SK-N-SH treated with all-trans-retinoic acid at 6 μM for 48 hours (cell line): ENCODE data around the gene SEPTIN3.

Experiments
- ATAC-seq: fragments of 200-7000 bp; cut with Tn5 transposase; 3 replicates; pipeline ENCODE4 v1.9.1; 2020; ENCODE audit warnings: mild to moderate bottlenecking, moderate library complexity
- ARNTL ChIP-seq: fragments of 450-650 bp; formaldehyde crosslinking; IDR thresholded peaks from 2 replicates; pipeline ENCODE4 v1.5.0; 2020; ENCODE audit warnings: low read depth, mild to moderate bottlenecking, moderate library complexity, borderline replicate concordance
- BACH2 ChIP-seq: fragments of 250-450 bp; sonication (Bioruptor Pico); IDR thresholded peaks from 2 replicates; pipeline ENCODE4 v1.9.0; 2021; ENCODE audit warnings: mild to moderate bottlenecking, borderline replicate concordance
- CSDC2 ChIP-seq: fragments of 250-450 bp; sonication (Bioruptor Pico); IDR thresholded peaks from 2 replicates; pipeline ENCODE4 v1.5.0; 2020; ENCODE audit warnings: mild to moderate bottlenecking, moderate library complexity
- CSRNP3 ChIP-seq: fragments of 250-450 bp; sonication (Bioruptor Pico); IDR thresholded peaks from 2 replicates; pipeline ENCODE4 v1.5.1; 2021; ENCODE audit warnings: mild to moderate bottlenecking, moderate library complexity
- ESRRG ChIP-seq: fragments of 250-450 bp; sonication (Bioruptor Pico); IDR thresholded peaks from 2 replicates; pipeline ENCODE4 v1.6.1; 2021; ENCODE audit warnings: mild to moderate bottlenecking
- GLIS3 ChIP-seq: fragments of 250-450 bp; sonication (Bioruptor Pico); IDR thresholded peaks from 2 replicates; pipeline ENCODE4 v1.5.0; 2020; ENCODE audit warnings: mild to moderate bottlenecking, moderate library complexity
- ISL1 ChIP-seq: fragments of 250-450 bp; sonication (Bioruptor Pico); IDR thresholded peaks from 2 replicates; pipeline ENCODE4 v2.1.2; 2022; ENCODE audit warnings: mild to moderate bottlenecking, moderate library complexity
- POU6F1 ChIP-seq: fragments of 250-450 bp; sonication (Bioruptor Pico); IDR thresholded peaks from 2 replicates; pipeline ENCODE4 v1.8.0; 2021; ENCODE audit warnings: low read depth, mild to moderate bottlenecking, moderate library complexity, borderline replicate concordance
- PPARA ChIP-seq: fragments of 250-450 bp; sonication (Bioruptor Pico); IDR thresholded peaks from 2 replicates; pipeline ENCODE4 v1.5.0; 2020; ENCODE audit warnings: mild to moderate bottlenecking, borderline replicate concordance
- RARB ChIP-seq: fragments of 250-450 bp; sonication (Bioruptor Pico); IDR thresholded peaks from 2 replicates; pipeline ENCODE4 v1.8.0; 2021; ENCODE audit warnings: mild to moderate bottlenecking, moderate library complexity
- SNAI2 ChIP-seq: fragments of 250-450 bp; sonication (Bioruptor Pico); IDR thresholded peaks from 2 replicates; pipeline ENCODE4 v1.5.0; 2020; ENCODE audit warnings: mild to moderate bottlenecking, moderate library complexity
- TOX ChIP-seq: fragments of 250-450 bp; sonication (Bioruptor Pico); IDR thresholded peaks from 2 replicates; pipeline ENCODE4 v1.8.0; 2021; ENCODE audit warnings: mild to moderate bottlenecking, moderate library complexity, borderline replicate concordance
- ZC3H10 ChIP-seq: fragments of 250-450 bp; sonication (Bioruptor Pico); IDR thresholded peaks from 2 replicates; pipeline ENCODE4 v1.5.1; 2021; ENCODE audit warnings: mild to moderate bottlenecking, moderate library complexity
- ZFP3 ChIP-seq: fragments of 250-450 bp; sonication (Bioruptor Pico); IDR thresholded peaks from 2 replicates; pipeline ENCODE4 v1.5.0; 2020; ENCODE audit warnings: mild to moderate bottlenecking, moderate library complexity
- ZFP30 ChIP-seq: fragments of 450-650 bp; formaldehyde crosslinking; IDR thresholded peaks from 2 replicates; pipeline ENCODE4 v1.5.0; 2022; ENCODE audit warnings: mild to moderate bottlenecking, moderate library complexity
- ZNF565 ChIP-seq: fragments of 450-650 bp; formaldehyde crosslinking; conservative IDR thresholded peaks from 2 replicates; pipeline ENCODE4 v1.5.0; 2020; ENCODE audit warnings: low read depth, mild to moderate bottlenecking, moderate library complexity
- ZNF70 ChIP-seq: fragments of 450-650 bp; formaldehyde crosslinking; IDR thresholded peaks from 2 replicates; pipeline ENCODE4 v1.5.0; 2020; ENCODE audit warnings: mild to moderate bottlenecking, moderate library complexity
- TF ChIP-seq, protein P1 (sequence below): fragments of 250-450 bp; sonication (Bioruptor Pico); IDR thresholded peaks from 2 replicates; pipeline ENCODE4 v1.5.0; 2020; ENCODE audit warnings: mild to moderate bottlenecking, moderate library complexity
- TF ChIP-seq, protein P2 (sequence below): fragments of 250-450 bp; sonication (Bioruptor Pico); IDR thresholded peaks from 2 replicates; pipeline ENCODE4 v1.8.0; 2020; ENCODE audit warnings: mild to moderate bottlenecking, moderate library complexity, borderline replicate concordance
- TF ChIP-seq, protein P3 (sequence below): fragments of 250-450 bp; sonication (Bioruptor Pico); IDR thresholded peaks from 2 replicates; pipeline ENCODE4 v1.5.1; 2020; ENCODE audit warnings: low read depth, mild to moderate bottlenecking, moderate library complexity

The SEPTIN3 gene

GRCh38 chr22:41923595-41924276 lies 45.5 kb upstream of the SEPTIN3 start:
- no peak for ATAC-seq
- TF ChIP-seq ESRRG (CRISPR knock-in tag), result no peak
- no peak for TF ChIP-seq ZFP3 (CRISPR knock-in tag)
- no peak for TF ChIP-seq CSDC2 (CRISPR knock-in tag)

DNA sequence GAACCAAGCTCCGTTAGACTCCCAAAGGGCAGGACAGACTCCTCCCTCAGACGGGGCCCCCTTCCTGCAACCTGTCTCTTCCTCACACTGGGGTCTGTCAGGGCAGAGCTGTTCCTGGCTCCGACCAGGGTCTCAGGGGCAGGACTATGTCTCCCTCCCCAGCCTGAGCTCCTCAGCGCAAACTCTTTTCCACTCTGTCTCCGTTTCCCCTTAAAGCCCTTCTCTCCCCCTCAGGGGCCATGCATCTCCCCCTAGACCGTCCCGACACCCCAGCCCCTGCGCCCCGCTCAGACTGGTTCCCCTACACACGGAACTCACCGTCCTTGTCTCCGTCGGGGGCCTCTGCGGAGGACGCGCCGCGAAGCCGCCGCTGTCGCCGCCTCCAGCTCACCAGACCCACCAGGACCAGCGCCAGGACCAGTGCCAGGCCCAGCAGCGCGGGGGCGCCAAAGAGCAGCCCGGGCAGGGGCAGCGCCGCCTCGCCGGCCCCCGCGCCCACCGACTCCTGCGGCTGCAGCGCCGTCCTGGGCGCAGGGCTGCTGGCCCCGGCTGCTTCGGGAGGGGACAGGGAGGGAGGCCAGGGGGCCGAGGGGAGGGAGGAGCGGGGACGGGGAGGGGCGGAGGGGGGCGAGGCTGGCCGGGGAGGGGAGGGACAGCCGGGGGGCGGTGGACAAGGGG lies 43.3 kb upstream of the SEPTIN3 start:
- ATAC-seq, result peak; percentile 62

GRCh38 chr22:41927813-41928212 lies 41.4 kb upstream of the SEPTIN3 start:
- TF ChIP-seq ZNF70 (CRISPR knock-in tag) (no peak), SNAI2 (CRISPR knock-in tag) (no peak)
- no peak for ATAC-seq

More for the DNA sequence above, 43.3 kb upstream of the SEPTIN3 start:
- TF ChIP-seq SNAI2 (CRISPR knock-in tag) (no peak), RARB (no peak), BACH2 (CRISPR knock-in tag) (no peak), TOX (CRISPR knock-in tag) (no peak), ARNTL (no peak), ZNF565 (no peak), ZFP3 (CRISPR knock-in tag) (no peak), CSRNP3 (CRISPR knock-in tag) (no peak), CSDC2 (CRISPR knock-in tag) (no peak), PPARA (no peak), ISL1 (no peak), ZFP30 (CRISPR knock-in tag) (no peak), ZC3H10 (CRISPR knock-in tag) (no peak)
- TF ChIP-seq, protein P1, sequence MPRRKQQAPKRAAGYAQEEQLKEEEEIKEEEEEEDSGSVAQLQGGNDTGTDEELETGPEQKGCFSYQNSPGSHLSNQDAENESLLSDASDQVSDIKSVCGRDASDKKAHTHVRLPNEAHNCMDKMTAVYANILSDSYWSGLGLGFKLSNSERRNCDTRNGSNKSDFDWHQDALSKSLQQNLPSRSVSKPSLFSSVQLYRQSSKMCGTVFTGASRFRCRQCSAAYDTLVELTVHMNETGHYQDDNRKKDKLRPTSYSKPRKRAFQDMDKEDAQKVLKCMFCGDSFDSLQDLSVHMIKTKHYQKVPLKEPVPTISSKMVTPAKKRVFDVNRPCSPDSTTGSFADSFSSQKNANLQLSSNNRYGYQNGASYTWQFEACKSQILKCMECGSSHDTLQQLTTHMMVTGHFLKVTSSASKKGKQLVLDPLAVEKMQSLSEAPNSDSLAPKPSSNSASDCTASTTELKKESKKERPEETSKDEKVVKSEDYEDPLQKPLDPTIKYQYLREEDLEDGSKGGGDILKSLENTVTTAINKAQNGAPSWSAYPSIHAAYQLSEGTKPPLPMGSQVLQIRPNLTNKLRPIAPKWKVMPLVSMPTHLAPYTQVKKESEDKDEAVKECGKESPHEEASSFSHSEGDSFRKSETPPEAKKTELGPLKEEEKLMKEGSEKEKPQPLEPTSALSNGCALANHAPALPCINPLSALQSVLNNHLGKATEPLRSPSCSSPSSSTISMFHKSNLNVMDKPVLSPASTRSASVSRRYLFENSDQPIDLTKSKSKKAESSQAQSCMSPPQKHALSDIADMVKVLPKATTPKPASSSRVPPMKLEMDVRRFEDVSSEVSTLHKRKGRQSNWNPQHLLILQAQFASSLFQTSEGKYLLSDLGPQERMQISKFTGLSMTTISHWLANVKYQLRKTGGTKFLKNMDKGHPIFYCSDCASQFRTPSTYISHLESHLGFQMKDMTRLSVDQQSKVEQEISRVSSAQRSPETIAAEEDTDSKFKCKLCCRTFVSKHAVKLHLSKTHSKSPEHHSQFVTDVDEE (CRISPR knock-in tag), result no peak
- TF ChIP-seq, protein P2, sequence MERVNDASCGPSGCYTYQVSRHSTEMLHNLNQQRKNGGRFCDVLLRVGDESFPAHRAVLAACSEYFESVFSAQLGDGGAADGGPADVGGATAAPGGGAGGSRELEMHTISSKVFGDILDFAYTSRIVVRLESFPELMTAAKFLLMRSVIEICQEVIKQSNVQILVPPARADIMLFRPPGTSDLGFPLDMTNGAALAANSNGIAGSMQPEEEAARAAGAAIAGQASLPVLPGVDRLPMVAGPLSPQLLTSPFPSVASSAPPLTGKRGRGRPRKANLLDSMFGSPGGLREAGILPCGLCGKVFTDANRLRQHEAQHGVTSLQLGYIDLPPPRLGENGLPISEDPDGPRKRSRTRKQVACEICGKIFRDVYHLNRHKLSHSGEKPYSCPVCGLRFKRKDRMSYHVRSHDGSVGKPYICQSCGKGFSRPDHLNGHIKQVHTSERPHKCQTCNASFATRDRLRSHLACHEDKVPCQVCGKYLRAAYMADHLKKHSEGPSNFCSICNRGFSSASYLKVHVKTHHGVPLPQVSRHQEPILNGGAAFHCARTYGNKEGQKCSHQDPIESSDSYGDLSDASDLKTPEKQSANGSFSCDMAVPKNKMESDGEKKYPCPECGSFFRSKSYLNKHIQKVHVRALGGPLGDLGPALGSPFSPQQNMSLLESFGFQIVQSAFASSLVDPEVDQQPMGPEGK (CRISPR knock-in tag), result no peak

DNA sequence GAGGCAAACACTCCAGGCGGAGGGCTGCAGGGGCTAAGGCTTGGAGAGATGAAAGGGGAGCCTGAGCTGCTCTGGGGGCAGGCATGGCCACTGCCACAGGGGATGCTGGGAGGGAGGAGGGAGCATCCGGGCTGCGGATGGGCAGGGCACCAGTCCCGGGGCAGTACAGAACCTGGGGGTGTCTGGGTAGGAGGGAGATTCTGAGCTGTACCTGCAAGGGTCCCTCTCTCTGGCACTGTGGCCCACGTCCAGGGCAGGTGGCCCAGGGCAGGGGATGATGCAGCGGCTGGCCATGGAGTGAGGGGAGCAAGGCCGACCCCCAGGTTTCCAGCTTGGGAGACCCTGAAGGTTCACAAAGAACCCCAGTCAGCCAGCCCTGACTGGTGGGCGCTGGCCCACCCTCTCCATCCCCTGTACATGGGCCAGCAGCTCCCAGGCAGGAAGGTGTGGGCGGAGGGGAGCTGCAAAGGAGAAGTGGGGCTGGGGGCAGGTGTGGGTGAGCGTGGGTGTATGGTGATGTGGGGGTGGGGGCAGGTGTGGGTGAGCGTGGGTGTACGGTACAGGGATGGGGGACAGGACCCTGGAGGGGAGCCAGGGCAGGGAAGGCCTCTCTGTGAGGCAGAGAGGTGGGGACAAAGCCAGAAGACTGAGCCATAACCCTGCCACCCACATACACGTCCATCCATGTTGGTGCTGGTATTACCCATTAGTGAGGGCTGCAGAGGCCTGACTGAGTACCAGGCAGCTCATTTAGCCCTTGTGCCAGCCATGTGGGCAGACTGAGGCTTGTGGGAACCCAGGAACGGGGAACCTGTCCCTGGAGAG lies 40.4 kb upstream of the SEPTIN3 start:
- no peak for ATAC-seq
- no peak for TF ChIP-seq ISL1
- no peak for TF ChIP-seq ZFP3 (CRISPR knock-in tag)
- TF ChIP-seq ESRRG (CRISPR knock-in tag), result no peak
- TF ChIP-seq GLIS3 (CRISPR knock-in tag), result no peak
- TF ChIP-seq POU6F1, result no peak
- TF ChIP-seq, protein P2 (CRISPR knock-in tag), result no peak
- no peak for TF ChIP-seq SNAI2 (CRISPR knock-in tag)
- no peak for TF ChIP-seq BACH2 (CRISPR knock-in tag)
- no peak for TF ChIP-seq TOX (CRISPR knock-in tag)
- TF ChIP-seq, protein P3, sequence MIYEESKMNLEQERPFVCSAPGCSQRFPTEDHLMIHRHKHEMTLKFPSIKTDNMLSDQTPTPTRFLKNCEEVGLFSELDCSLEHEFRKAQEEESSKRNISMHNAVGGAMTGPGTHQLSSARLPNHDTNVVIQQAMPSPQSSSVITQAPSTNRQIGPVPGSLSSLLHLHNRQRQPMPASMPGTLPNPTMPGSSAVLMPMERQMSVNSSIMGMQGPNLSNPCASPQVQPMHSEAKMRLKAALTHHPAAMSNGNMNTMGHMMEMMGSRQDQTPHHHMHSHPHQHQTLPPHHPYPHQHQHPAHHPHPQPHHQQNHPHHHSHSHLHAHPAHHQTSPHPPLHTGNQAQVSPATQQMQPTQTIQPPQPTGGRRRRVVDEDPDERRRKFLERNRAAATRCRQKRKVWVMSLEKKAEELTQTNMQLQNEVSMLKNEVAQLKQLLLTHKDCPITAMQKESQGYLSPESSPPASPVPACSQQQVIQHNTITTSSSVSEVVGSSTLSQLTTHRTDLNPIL (CRISPR knock-in tag), result no peak
